ENCODE results near the gene OR2M7. TPM values are rescaled to one million over a fixed set of nuclear protein-coding genes. Genes with fewer than 3 reads are reported as not detected.

OR2M7 gene
- total RNA-seq, result not detected in 2 replicates

DNA sequence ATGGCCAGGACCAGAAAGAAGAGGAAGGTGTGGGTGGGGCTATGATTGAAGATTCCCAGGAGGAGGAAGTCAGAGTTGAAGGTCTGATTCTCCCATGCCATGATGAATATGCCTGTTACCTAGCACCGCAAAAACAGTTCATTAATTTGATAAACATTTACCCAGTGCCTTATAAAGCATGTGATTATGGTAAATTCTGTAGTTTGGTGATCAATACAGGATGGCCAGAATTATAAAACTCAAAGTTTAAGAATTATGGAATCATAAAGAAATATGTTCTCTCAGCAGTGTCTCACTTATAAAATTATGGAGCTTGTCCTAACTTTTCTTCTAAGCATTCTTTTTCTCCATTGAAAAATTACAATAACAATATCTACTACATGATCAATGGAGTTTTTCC is at the start of gene OR2M7:
Gene OR2M7, minus strand, starts transcription at position 101 of the 400 bp plus-strand sequence. Its CDS starts 0 bp downstream, at position 101.

GRCh38 chr1:248361121-248361715 is 36.9 kb upstream of the OR2M7 start, which contains the start of gene OR2T4:
Gene OR2T4, plus strand, starts transcription at chr1:248361665. Its CDS starts 0 bp downstream, at chr1:248361665.

DNA sequence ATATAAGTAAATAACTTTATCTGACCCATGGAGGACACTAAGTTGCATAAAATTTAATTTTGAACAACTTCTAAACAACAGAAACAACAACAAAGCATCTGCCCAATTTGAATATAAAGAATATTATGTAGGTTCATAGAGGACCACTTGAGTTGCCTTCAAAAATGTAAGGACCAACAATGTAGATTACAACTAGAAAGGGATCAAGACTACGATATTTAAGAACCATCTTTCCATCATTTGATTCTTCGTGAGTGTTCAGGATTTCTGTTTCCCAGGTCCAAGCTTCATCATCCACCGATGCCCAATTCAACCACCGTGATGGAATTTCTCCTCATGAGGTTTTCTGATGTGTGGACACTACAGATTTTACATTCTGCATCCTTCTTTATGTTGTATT is 24.1 kb upstream of the OR2M7 start, which contains the start of gene OR14C36:
Gene OR14C36, plus strand, starts transcription at position 301 of the 400 bp plus-strand sequence. Its CDS starts 0 bp downstream, at position 301.

DNA sequence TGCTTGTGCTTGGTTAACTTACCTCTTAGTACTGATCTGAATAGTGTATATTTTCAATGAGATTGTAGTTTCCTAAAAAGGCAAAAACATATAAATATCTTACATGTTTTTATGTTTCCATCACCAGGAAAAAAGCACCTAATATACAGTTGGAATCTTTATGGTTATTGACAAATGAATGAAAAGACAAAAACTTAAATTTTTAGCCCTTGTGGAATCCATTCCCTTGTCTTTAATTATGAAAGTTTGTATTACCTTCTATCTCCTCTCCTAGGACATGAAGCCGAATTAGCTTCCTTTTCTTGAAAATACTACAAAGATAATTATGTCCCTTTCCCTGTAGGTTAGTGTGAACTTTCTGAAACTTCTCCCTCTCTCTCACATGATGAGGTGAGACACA is 21.0 kb downstream of the OR2M7 start, which contains the start of gene OR2T12:
Gene OR2T12, minus strand, starts transcription at position 101 of the 400 bp plus-strand sequence. CDS start 7,846 bp downstream, outside the sequence.

DNA sequence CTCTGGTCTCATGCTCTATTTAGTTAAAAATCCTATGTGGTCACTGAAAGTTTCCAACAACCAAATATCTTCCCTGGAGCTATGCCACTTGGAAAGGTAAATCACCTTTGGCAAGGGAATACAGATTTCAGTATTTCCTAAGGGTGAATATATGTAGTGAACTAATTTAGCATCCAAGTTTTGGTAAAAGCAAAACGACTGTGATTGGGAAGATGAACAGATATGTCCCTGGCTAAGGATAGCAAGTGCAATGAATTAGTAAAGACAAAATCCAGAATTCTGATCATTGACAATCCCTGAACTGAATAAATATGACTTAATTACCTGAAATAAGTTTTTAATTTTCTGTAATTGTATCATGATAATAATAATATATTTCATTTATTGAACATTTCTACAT is 46.5 kb downstream of the OR2M7 start, which contains the start of gene OR2T33:
Gene OR2T33, minus strand, starts transcription at position 101 of the 400 bp plus-strand sequence. CDS start 4,162 bp downstream, outside the sequence.

Other genes with a start within 250 kb of the OR2M7 start
- gene OR2L13, start 229.4 kb downstream of the OR2M7 start, total RNA-seq, result not detected in 2 replicates
- not detected in 2 replicates for gene OR2M5, start 179.4 kb downstream of the OR2M7 start, total RNA-seq
- gene OR2M2, start 149.7 kb downstream of the OR2M7 start, total RNA-seq, result not detected in 2 replicates
- not detected in 2 replicates for gene OR2M3, start 127.3 kb downstream of the OR2M7 start, total RNA-seq
- gene OR2M4, start 93.2 kb downstream of the OR2M7 start, total RNA-seq, result not detected in 2 replicates
- gene OR2T33, start 46.6 kb downstream of the OR2M7 start, total RNA-seq, result not detected in 2 replicates
- gene OR2T12, start 21.1 kb downstream of the OR2M7 start, total RNA-seq, result not detected in 2 replicates
- not detected in 2 replicates for gene OR14C36, start 24.2 kb upstream of the OR2M7 start, total RNA-seq
- gene OR2T4, start 37.1 kb upstream of the OR2M7 start, total RNA-seq, result not detected in 2 replicates
- not detected in 2 replicates for gene OR2T6, start 51.2 kb upstream of the OR2M7 start, total RNA-seq
- gene OR2T1, start 78.5 kb upstream of the OR2M7 start, total RNA-seq, result not detected in 2 replicates
- gene OR2T2, start 121.1 kb upstream of the OR2M7 start, total RNA-seq, result not detected in 2 replicates
- not detected in 2 replicates for gene OR2T3, start 148.8 kb upstream of the OR2M7 start, total RNA-seq
- not detected in 2 replicates for gene OR2T5, start 164.0 kb upstream of the OR2M7 start, total RNA-seq
- not detected in 2 replicates for gene OR2G6, start 183.5 kb upstream of the OR2M7 start, total RNA-seq
- not detected in 2 replicates for gene OR2T29, start 238.2 kb upstream of the OR2M7 start, total RNA-seq